Dermis blood vessel endothelial cell (primary cell): ENCODE measurements around the gene FUT4. TPM values are rescaled to one million over a fixed set of nuclear protein-coding genes. Genes with fewer than 3 reads are reported as not detected.
"Not testable (repeated sequence)": the region's sequence is repeated elsewhere in the genome, so short reads cannot be mapped to it uniquely, and the experiment has no call there.

ENCODE experiments used
- DNase-seq: peaks from one replicate; pipeline ENCODE4 v3.0.0; 2010
- total RNA-seq: library from RNA; depleted of rRNA; stranded (reverse); fragments of >200 nt; gene quantifications from 2 replicates; pipeline ENCODE4 v1.2.3, GENCODE V29; 2014

FUT4 gene, protein sequence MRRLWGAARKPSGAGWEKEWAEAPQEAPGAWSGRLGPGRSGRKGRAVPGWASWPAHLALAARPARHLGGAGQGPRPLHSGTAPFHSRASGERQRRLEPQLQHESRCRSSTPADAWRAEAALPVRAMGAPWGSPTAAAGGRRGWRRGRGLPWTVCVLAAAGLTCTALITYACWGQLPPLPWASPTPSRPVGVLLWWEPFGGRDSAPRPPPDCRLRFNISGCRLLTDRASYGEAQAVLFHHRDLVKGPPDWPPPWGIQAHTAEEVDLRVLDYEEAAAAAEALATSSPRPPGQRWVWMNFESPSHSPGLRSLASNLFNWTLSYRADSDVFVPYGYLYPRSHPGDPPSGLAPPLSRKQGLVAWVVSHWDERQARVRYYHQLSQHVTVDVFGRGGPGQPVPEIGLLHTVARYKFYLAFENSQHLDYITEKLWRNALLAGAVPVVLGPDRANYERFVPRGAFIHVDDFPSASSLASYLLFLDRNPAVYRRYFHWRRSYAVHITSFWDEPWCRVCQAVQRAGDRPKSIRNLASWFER
- 6.4 and 6.5 TPM in 2 replicates for total RNA-seq

DNA sequence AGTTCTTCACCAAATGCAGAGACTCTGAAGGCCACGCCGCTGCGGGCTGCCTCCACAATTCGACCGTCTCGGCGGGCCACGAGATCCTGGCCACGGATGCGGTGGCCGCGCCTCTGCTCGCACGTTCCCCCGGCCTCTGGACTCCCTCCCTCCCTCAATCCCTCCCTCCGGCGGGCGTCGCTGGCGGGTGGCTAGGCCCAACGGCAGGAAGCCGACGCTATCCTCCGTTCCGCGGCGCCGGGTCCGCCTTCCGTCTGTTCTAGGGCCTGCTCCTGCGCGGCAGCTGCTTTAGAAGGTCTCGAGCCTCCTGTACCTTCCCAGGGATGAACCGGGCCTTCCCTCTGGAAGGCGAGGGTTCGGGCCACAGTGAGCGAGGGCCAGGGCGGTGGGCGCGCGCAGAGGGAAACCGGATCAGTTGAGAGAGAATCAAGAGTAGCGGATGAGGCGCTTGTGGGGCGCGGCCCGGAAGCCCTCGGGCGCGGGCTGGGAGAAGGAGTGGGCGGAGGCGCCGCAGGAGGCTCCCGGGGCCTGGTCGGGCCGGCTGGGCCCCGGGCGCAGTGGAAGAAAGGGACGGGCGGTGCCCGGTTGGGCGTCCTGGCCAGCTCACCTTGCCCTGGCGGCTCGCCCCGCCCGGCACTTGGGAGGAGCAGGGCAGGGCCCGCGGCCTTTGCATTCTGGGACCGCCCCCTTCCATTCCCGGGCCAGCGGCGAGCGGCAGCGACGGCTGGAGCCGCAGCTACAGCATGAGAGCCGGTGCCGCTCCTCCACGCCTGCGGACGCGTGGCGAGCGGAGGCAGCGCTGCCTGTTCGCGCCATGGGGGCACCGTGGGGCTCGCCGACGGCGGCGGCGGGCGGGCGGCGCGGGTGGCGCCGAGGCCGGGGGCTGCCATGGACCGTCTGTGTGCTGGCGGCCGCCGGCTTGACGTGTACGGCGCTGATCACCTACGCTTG is at the start of gene FUT4:
Gene FUT4 (plus strand): TSS at position 227 of the 951 bp plus-strand sequence. CDS start 213 bp downstream, at position 440.
- DNase-seq, result peak; percentile 73

DNA sequence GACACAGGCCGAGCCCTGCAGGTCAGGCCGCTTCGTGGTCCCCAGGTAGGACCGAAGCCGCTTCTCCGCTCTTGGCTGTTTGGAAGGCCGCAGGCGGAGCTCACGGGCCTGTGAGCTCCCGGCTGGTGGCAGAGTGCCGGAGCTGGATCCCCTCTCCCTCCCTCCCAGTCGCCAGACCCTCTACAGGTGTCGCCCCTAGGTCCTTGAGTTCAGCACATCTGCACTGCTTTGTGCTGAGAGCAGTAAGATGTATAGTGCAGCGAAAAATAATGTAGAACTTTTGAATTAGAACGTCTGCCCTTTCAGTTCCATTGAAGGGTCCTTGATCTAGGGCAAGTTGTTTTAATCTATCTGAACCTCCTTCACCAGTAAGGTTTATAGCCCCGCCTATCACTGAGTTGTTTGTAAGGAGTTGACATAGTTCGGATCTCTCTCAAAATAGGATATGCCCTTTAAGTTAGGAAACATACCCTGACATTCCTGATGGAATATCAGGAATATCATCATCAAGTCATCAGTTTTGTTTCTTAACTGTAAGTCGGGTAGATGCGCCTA is 49.5 kb upstream of the FUT4 start:
- DNase-seq, result no peak

DNA sequence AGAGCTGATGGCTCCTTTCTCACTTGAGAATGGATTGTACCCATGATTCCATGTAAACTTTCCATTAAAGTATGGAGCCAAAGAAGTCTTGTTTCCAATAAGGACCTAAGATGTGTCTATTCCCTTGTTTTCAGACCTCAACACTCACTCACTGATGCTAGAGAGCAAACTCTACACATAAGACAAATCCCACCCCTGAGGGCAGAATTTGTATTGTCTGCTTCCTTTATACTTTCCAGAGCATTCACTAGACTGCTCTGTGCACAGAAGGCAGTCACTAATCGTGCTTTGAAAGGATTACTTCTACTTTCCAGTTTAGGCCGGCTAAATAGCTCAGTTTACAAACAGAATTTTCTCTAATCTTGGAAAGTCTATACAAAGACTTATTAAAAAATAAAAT is 43.5 kb upstream of the FUT4 start:
- DNase-seq, result no peak

DNA sequence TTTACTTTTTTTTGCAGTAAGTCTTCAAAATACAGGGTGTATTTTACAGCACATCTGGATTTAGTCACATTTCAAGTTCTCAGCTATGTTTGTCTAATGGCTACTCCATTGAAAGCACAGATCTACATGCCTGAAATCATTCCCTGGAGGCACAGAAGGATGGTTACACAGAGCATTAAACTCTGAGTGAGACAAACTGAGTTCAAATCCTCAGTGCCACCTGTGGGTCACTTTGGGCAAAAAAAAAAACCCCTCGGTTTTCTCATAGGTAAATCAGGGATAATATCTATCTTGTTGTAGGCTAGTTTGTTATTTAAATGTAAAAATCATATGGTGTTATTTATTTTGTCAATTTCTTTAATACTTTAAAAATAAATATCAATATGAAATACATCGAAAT is 42.2 kb upstream of the FUT4 start:
- DNase-seq, result no peak

DNA sequence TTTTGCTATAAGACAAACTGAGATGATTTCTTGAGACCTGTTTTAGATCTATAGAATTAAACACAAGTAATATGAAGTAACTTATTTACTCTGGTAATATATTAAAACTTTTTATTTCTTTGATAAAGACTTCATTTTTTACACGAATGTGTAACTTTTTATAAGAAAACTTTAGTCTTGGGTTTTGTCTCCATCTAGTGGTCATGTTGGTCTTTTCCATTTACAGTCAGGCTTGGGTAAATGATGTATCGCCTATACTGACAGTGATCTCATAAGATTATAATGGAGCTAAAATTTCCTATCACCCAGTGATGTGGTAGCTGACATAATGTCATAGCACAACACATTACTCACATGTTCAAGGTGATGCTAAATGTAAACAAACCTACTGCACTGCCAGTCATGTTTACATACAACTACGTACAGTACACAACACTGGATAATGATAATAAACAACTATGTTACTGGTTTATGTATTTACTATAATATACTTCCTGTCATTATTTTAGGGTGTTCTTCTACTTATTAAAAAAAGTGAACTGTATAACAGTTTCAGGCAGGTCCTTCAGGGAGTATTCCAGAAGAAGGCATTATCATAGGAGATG is 38.9 kb upstream of the FUT4 start:
- DNase-seq, result peak; percentile 81

DNA sequence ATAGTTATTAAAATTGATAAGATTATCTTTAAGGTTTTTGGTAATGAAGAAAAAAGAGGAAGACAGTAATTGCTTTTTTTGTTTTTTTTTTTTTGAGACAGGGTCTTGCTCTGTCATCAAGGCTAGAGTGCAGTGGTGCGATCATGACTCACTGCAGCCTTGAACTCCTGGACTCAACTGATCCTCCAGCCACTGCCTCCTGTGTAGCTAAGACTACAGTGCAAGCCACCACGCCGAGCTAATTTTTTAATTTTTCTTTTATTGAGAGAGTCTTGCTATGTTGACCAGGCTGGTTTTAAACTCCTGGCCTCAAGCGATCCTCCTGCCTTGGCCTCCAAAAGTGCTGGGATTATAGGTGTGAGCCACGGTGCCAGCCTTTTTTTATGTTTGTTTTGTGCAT is 37.2 kb upstream of the FUT4 start:
- not testable (repeated sequence) for DNase-seq

DNA sequence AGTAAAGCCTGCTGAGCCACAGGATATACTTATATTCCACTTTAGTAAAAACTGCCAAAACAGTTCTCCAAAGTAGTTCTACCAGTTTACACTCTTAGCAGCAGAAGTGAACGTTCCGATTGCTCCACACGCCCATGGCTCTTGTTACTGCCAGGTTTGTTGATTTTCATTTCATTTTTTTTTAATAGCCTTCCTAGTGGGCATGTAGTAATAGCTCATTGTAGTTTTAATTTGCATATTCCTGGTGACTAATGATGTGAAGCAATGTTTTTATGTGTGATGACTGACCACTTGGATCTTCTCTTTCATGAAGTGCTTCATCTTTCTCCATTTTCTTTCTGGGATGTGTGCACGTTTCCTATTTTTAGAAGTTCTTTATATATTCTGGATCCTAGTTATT is 36.2 kb upstream of the FUT4 start:
- no peak for DNase-seq

DNA sequence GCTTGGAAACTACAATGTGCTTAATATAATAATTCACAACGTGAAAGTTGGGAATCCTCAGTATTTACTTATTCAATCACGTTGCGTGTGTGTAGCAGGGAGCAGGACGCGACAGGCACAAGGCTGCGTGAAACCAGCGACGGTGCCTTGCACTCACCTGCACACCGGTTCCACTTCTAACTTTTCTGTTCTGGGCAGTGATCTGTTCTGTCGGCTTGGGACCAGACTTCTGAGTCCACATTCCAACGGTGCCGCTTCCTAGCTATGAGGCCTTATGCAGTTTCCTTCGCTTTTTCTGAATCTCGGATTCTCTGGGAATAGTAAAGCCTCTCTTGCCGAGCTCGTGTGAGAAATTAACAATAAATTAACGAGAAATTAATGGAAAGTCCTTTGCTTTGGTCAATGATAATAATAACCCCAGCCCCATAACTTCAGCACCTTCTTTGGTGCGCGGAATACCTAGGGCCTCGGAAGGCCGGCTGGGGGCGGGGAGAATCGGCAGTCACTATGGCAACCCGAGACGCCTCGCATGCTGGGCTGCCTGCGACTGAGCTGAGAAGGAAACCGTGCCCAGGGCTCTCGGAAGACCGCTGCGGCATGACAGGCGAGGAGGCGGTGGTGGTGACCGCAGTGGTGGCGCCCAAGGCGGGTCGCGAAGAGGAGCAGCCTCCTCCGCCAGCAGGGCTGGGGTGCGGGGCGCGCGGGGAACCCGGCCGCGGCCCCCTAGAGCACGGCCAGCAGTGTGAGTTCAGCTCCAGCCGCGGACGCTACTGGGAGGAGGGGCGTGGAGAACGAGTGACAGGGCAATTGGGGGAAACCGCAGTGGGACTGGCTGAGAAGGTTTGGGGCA is 31.6 kb upstream of the FUT4 start, which contains the start of gene C11orf97:
Gene C11orf97 (plus strand): TSS at position 530 of the 850 bp plus-strand sequence. CDS start 68 bp downstream, at position 598.
- peak; percentile 46 for DNase-seq

DNA sequence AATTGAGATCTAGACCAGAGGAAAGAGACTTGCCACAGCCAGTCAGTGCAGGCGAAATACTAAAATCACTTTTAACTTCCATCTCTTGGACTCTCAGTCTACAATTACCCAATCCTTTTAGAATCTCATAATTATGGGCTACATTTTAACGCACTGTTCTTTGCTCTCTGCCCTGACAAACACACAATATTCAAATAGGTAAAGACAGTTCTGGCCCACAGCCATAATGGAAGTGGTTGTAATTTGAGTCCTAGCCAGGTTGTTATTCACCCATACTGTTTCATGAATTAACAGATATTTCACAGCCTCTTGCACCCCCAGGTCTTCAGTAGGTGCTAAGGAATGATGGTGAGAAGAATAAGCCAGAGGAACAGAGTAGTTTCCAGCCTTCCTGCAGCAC is 30.6 kb upstream of the FUT4 start:
- no peak for DNase-seq

DNA sequence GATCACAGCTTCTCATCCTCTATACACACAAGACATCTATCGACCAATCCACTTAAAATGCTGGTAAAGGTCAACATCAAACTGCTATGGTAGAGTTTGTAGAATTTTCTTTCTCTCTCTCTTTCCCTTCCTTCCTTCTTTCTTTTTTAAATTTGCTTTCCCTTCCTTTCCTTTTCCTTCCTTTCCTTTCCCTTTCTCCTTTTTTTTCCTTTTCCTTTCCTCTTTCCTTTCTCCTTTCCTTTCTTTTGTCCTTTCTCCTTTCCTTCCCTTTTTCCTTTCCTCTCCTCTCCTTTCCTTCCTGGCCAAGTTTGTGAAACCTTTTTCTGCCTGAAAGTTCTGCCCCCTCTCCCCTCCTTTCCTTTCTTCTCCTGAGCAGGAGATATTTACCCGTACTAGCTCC is 28.3 kb upstream of the FUT4 start:
- no peak for DNase-seq

DNA sequence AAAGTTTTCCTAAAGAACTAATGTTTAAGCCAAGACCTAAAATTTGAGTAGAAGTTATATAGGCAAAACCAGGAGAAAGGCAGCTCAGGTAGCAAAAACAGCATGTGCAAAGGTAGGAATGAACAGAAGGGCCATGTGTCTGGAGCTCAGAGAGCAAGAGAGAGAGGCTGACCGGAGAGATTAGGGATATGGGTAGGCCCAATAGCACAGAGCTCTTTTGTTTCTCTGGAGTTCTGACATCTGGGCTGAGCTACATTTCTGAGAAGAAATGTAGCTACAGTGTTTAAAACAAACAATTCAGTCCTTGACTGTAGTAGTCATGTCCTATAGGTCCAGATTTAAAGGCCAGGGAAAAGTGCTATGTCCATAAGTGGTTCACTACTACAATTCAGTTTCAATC is 27.0 kb upstream of the FUT4 start:
- DNase-seq, result no peak

DNA sequence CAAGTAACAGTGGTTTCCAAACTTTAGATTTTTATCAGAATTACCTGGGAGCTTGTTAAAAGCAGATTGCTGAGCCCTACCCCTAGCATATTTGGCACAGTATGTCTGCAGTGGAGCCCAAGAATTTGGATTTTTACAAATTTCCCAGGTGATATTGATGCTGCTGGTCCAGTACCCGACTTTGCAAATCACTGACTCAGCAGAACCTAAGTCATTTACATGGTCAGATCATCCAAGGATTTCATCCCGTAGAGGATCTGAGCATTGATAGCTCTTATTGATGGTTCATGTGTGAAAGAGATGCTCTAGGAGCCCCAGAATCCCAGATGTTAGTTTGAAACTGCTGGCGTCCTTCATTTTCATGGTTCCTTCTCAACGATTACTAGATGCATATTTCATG is 25.4 kb upstream of the FUT4 start:
- no peak for DNase-seq

DNA sequence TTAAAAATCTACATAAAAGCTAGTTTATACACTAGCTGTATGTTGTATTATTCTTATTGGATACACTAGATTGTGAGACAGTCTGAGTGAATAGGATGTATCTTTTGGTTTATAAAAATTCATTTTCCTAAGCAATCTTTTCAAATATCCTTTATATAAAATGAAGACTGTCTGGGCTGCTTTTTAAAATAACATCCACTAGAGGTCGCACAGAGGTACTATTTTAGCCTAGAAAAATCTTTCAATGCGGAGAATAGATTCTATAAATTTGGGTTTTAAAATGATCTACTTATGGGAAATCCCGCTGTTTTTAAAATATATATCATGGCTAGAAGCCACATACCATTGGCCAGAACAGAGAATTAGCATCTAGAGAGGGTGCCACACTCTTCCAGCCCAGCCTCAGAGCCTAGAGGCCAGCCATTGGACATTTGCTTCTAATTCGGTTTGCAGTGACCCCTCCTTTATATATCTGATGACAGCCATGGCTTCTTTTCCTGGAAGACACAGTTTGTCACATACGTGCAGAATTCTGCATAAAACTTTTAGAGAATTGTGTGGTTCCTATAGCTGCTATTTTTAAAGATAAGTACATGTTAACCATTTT is 24.1 kb upstream of the FUT4 start:
- peak; percentile 57 for DNase-seq

DNA sequence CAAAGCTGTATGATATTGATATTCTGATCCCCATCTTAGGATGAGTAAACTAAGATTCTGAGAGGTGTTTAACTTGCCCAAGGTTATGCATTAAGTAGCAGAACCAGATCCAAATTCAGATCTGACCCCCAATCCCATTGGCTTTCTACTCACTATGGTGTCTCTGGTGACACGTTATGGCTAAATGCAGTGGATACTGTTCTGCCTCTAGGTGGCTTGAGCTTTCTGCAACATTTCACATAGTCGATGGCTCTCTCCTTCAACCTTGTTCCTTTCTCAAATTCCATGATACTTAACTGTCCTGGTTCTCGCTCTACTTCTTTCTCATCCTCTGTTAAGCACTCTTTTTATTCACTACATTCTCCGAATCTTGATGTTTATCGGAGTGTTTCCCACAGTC is 22.0 kb upstream of the FUT4 start:
- DNase-seq, result peak; percentile 34

DNA sequence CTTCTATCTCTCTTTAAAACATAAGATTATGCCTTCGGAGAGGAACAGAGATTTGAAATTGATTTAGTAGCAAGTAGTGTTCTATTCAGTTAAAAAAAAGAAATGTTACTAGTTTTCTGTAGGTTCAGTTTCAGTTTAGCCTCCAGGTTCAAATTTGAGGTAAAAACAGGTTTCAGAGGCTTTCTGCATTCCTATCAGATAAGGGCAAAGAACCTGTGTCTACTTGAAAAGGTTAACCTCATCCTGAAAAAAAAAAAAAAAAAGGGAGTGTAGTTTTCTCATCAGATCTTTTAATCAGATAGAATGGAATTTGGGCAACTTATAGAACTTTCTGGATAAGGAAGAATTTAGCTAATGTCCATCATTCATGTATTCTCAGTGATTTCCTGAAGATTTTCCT is 19.4 kb upstream of the FUT4 start:
- no peak for DNase-seq

DNA sequence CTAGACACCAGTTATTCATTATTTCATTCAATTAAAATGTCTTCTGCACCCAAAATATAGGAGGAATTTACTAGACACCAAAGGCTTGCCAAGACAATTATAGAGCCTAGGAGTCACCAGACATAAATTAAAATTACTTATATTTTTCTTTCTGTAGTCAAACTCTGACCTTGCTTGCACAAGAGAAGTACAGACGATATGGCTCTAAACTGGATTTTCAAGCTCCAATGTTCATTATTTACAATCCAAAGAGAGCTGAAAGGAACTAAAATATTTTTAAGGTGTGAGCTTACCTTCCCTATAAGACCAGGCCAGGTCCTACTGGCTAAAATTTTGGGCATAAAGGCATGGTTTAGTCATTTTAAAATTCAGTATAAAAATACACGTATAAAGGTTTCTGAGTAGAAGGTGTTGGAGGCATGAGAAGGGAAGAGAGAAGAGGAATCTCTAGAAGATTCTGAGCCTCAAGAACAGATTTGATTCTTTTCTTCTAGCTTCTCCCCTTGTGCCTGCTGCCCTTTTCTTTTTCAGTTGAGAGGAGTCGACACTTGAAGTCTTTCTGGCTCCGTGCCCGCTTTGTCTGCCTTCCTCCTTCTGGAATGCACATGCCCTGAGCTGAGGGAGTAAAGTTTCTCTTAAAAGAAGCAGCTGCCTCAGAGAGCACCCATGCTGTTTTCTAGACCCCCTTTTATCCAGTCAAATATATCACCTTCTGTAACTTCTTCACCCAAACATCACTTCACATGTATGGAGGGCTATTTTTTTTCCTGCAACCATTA is 18.0 kb upstream of the FUT4 start:
- peak; percentile 73 for DNase-seq

DNA sequence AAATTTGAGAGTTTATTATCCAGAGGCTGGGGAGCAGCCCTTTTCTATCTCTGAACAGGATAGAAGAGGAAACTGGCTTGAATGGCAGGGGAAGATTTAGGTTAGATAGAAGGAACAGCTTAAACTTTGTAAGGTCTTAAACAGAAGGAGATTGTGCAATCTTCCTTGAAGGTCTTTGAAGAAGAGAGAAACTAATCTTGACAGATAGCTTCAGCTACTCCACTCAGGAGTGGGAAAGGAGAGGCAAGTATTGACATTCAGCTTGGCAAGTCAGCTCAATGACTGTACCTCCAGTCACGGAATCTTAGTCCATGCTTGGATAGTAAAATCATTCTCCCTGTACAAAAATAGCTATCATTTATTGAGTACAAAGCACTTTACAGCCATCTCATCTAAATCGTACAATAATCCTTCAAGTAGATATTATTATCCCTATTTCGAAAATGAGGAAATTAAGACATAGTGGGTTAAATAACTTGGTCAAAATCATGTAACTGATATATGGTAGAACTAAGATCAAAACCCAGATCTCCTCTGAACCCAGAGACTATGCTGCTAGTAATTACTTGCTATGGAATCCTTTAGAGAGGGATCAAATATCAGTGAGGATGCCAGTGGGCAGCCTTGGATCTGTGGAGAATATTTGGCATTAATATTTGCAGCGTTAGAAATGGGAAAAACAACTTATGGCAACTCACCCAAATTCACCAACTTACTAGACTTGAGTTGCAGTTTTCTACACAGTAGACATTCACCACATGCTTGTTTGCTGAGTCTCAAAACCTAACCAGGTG is 16.9 kb upstream of the FUT4 start:
- no peak for DNase-seq

DNA sequence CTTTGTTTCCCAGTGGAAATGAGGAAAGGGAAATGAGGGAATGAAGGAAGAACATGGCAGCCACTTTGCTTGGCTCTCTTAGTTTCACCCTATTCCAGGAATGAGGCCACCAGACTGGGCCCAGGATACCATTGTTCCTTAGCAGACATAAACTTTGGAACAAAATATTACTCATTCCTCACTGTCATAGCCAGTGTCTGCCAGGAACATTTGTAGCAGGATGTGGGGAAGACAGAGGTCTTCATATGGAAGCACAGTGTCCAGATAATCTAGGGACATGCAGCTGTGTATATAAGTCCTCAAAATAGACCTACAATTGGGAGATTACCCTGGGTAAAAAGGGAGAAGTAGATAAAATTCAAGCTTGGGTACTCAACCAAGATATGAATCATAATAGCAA is 15.2 kb upstream of the FUT4 start:
- DNase-seq, result no peak

DNA sequence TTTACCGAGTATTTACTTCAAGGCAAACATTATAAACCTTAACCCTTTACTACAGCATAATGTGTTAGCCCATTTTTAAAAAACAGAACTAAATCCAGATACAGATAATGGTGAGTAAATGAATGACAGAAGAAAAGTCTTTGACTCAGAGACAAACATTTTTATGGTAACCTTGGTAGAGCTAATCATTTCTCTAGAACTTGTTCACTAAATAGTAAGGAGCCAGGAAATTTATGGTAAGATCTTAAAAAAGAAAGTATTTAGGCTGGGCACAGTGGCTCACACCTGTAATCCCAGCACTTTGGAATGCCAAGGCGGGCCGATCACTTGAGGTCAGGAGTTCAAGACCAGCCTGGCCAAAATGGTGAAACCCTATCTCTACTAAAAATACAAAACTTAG is 11.5 kb upstream of the FUT4 start:
- no peak for DNase-seq
